Neural cell (in vitro differentiated cells): ENCODE measurements around the gene NRN1L.

Source experiments
- EP300 ChIP-seq: fragments of 450-650 bp; conservative IDR thresholded peaks from 2 replicates; pipeline ENCODE4 v1.6.1; 2014; ENCODE audit warnings: antibody characterized with exemption, mild to moderate bottlenecking, moderate library complexity; ENCODE audit not compliant: poor library complexity, severe bottlenecking
- EZH2 ChIP-seq: fragments of 200-600, 300-800 bp; shearing (Covaris generic), sonication (generic); IDR thresholded peaks from 2 replicates; pipeline ENCODE4 v1.6.1; 2014; ENCODE audit warnings: antibody characterized with exemption, low read length, borderline replicate concordance, mild to moderate bottlenecking; ENCODE audit not compliant: insufficient read depth, poor library complexity, severe bottlenecking
- POLR2AphosphoS5 ChIP-seq: IDR thresholded peaks from 2 replicates; pipeline ENCODE4 v1.6.1; 2012
- TAF1 ChIP-seq: IDR thresholded peaks from 2 replicates; pipeline ENCODE4 v1.6.1; 2012; ENCODE audit warnings: low read depth
- TF ChIP-seq, protein P1 (sequence below): fragments of 450-650 bp; IDR thresholded peaks from 2 replicates; pipeline ENCODE4 v1.5.1; 2014; ENCODE audit warnings: antibody characterized with exemption, mild to moderate bottlenecking, moderate library complexity; ENCODE audit not compliant: poor library complexity, severe bottlenecking

DNA sequence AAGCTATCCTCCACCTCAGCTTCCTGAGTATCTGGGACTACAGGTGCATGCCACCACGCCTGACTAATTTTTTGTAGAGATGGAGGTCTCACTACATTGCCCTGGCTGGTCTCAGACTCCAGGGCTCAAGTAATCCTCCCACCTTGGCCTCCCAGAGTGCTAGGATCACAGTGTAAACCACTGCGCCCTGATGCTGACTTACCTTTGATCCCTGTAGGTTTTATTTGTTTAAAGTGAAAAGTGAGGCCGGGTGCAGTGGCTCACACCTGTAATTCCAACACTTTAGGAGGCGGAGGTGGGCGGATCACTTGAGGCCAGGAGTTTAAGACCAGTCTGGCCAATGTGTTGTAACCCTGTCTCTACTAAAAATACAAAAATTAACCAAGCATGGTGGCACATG lies 17.0 kb downstream of the NRN1L start:
- TF ChIP-seq EZH2: no peak
- TF ChIP-seq TAF1: no peak
- TF ChIP-seq, protein P1, sequence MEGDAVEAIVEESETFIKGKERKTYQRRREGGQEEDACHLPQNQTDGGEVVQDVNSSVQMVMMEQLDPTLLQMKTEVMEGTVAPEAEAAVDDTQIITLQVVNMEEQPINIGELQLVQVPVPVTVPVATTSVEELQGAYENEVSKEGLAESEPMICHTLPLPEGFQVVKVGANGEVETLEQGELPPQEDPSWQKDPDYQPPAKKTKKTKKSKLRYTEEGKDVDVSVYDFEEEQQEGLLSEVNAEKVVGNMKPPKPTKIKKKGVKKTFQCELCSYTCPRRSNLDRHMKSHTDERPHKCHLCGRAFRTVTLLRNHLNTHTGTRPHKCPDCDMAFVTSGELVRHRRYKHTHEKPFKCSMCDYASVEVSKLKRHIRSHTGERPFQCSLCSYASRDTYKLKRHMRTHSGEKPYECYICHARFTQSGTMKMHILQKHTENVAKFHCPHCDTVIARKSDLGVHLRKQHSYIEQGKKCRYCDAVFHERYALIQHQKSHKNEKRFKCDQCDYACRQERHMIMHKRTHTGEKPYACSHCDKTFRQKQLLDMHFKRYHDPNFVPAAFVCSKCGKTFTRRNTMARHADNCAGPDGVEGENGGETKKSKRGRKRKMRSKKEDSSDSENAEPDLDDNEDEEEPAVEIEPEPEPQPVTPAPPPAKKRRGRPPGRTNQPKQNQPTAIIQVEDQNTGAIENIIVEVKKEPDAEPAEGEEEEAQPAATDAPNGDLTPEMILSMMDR: no peak
- no peak for TF ChIP-seq POLR2AphosphoS5
- TF ChIP-seq EP300: no peak
